ENCODE results near the gene CRKL.
A peak's percentile ranks its signal among the peaks of the same experiment; 100 is the strongest.

The CRKL gene

GRCh38 chr22:20951932-20952380, 34.7 kb downstream of the CRKL start:
- no peak for DNase-seq (ENCODE audit: low read depth)

DNA sequence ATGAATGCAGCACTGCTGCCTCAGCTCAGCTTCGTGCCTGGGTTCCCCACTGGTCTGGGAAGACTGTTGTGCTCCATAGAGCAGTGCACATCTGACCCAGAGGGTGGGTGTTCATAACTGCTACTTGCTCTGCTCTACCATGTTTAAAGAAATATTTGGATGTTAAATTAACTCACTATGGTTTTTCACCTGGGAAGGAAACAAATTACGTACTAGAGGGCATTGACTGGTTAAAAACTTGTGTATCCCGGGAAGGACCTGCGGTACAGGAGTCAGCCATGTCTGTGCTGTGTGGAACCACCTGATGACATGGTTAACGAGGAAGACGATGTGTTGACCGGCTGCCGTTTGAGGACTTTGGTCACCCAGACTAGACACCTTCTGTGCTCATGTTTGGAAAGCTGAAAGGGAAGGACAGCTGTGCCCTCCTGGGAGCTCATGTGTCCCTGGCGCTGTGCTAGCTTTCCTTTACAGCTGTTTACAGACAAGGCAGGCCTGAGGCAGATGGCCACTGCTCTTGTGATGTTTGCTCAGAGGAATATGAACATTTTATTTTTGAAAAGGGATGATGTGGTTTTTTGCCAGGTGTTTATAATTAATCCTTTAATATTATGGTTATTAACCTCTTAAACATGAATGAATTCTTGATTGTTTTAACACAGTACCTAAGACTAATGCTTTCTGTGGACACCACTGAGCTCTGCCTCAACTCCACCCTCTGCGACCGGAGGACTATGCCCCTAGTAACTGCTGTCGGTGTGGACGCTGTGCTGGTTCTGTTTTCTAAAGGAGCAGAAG, 35.5 kb downstream of the CRKL start:
- no peak for DNase-seq (ENCODE audit: low read depth)

- no peak for DNase-seq (ENCODE audit: low read depth)
Observed at GRCh38 chr22:20953342-20953608, 36.1 kb downstream of the CRKL start.

GRCh38 chr22:20953668-20954500, 36.7 kb downstream of the CRKL start:
- DNase-seq (ENCODE audit: low read depth): peak; percentile 92

GRCh38 chr22:20955548-20955947, 38.3 kb downstream of the CRKL start:
- no peak for DNase-seq (ENCODE audit: low read depth)

- DNase-seq (ENCODE audit: low read depth): peak; percentile 41
Observed at GRCh38 chr22:20956258-20957101, 39.3 kb downstream of the CRKL start.

GRCh38 chr22:20957102-20957682, 40.0 kb downstream of the CRKL start:
- peak; percentile 18 for DNase-seq (ENCODE audit: low read depth)

- DNase-seq (ENCODE audit: low read depth): no peak
Observed at GRCh38 chr22:20957683-20958431, 40.6 kb downstream of the CRKL start.

- no peak for DNase-seq (ENCODE audit: low read depth)
Observed at GRCh38 chr22:20959578-20960461, 42.6 kb downstream of the CRKL start.

GRCh38 chr22:20960609-20961008, 43.4 kb downstream of the CRKL start:
- DNase-seq (ENCODE audit: low read depth): no peak

DNA sequence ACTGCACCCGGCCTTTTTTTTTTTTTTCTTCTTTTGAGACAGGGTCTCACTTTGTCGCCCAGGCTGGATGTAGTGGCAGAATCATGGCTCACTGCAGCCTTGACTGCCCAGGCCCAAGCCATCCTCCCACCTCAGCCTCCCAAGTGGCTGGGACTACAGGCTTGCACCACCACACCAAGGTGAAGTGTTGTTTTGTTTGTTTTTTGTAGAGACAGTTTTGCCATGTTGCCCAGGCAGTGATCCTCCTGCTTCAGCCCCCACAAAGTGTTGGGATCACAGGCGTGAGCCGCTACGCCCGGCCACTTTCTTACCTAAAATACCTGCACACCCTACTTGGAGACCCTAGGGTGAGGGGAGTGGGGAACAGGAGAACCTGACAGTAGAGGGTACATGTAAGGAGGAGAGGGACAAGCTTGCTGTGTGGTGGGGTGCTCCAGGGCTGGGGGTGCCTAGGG, 45.3 kb downstream of the CRKL start:
- no peak for DNase-seq (ENCODE audit: low read depth)

- no peak for DNase-seq (ENCODE audit: low read depth)
Observed at GRCh38 chr22:20963201-20964052, 46.2 kb downstream of the CRKL start.

DNA sequence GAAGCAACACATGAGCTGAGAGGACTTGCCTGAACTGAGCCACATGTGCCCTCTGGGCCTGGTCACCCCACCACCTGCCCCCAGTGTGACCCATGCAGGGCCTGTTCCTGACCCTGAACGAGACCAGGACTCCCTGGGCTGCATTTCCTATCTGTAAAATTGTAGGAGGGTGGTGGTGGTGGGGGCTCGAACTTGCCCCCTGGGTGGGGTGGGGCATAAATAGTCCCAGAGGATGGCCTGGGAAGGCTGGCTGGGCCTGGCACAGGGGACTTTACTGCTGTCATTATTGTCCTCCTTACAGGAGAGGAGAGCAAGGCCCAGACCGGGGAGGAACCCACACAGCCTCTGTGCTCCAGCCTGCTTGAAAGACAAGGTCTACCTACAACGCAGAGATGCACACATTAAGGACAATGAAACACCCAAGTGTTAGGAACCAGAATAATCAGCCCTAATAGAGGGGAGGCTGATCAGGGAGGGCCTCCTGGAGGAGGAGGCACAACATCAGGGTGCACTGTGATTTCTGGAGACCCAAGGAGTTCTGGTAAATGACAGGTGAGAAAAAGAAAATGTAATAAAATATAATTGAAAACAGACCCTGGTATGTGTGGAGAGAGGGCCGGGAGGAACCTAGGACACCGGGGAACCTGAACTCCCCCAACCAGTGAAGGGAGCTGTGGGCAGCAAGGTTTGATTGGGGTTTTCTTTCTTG, 47.0 kb downstream of the CRKL start:
- DNase-seq (ENCODE audit: low read depth): no peak

DNA sequence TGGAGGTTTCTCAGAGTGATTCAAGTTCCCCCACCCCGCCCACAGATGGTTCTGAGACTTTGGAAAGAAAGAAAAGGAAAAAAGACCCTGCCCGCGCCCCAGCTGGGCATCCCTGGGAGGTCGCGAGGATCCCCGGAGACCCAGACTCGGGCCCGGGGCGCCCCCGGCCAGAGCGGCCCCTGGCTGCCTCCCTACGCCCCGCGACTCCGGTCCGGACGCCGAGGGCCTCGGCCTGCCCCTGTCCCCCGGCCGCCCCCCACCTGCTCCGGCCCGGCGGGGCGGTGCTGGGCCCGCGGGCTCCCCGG, 47.5 kb downstream of the CRKL start:
- no peak for DNase-seq (ENCODE audit: low read depth)

- no peak for DNase-seq (ENCODE audit: low read depth)
Observed at GRCh38 chr22:20965104-20965887, 48.1 kb downstream of the CRKL start.

DNA sequence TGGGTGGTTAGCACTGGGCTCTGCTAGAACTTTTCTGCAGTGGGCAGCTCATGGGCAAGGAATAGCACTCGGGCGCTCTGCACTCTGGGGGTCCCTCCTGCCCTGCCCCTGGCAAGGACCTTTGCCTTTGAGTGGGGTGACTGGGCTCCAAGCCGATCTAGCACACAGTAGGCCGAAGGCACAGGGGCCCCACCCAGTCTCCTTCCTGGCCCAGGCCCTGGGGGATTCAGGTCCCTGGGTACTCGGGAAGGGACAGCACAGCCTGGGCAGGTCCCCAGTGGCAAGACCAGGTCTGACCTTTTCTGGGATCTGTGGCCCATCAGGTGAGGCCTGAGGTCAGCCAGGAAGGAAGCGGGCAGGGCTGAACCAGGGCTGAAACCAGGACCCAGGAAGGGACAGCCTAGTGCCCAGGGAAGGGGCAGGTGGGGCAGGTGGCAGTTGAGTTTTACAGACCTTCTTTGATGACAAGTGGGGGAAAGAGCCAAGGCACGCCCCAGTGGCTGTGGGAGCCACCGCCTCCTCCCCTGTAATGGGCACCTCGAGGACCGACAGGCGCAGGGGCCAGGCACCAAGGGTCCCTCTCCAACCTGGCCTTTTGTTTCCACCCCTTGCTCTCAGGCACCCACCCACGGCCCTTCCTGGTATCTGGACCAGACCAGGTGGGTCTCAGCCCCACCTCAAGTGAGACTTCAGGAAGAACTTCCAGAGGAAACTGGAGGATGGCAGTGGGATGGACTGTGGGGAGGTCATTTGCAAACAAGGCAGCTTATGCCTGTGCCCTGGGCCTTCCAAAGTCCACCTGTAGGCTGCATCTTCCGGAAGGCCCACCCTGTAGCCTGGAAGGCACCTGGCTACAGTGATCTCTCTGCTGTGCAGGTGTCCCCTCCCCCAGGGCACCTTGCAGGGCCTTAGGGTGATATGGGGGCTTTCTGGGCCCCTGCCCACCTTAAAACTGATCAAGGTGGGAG, 49.0 kb downstream of the CRKL start:
- DNase-seq (ENCODE audit: low read depth): no peak

All from iris pigment epithelial cell (primary cell).